Mucosa of descending colon (tissue), 3 donors: ENCODE data around the gene MINDY3. TPM values are rescaled to one million over a fixed set of nuclear protein-coding genes. Genes with fewer than 3 reads are reported as not detected.

Source experiments
- ATAC-seq: fragments of 200-7000 bp; cut with Tn5 transposase; one replicate; pipeline ENCODE4 v1.9.1; 2020; ENCODE audit warnings: mild to moderate bottlenecking, moderate library complexity
- DNase-seq, 3 donors: peaks; one replicate each; pipeline ENCODE4 v3.0.0-alpha.2; 2020
- H3K36me3 ChIP-seq: fragments of 200-600 bp; one replicate; pipeline ENCODE4 v1.8.0; 2021; ENCODE audit warnings: low read depth, mild to moderate bottlenecking
- H3K4me1 ChIP-seq: fragments of 200-600 bp; one replicate; pipeline ENCODE4 v1.8.0; 2021; ENCODE audit warnings: low read depth, mild to moderate bottlenecking
- H3K4me3 ChIP-seq: fragments of 200-600 bp; one replicate; pipeline ENCODE4 v1.8.0; 2021; ENCODE audit warnings: mild to moderate bottlenecking
- H3K9me3 ChIP-seq: fragments of 200-600 bp; one replicate; pipeline ENCODE4 v1.8.0; 2021; ENCODE audit warnings: mild to moderate bottlenecking
- CTCF ChIP-seq: fragments of 200-600 bp; IDR thresholded peaks from one replicate; pipeline ENCODE4 v1.8.0; 2022; ENCODE audit warnings: antibody characterized with exemption, mild to moderate bottlenecking
- intact Hi-C, 2 donors: fragments of 100-400 bp; cut with DNase I in 1 of 2; cut with micrococcal nuclease in 1 of 2; formaldehyde crosslinking; loops; one replicate each; pipeline versions ENCODE4 v1.11.0 to v1.11.1; 2022; cut with DNase I, micrococcal nuclease
- total RNA-seq, 3 donors: library from RNA; stranded (reverse); fragmentation: NEBNext Ultra II Directional in 2 of 3; extraction: Animal tissue kit (Norgen Biotek cat#: 25700) in 2 of 3; gene quantifications; one replicate each; pipeline versions ENCODE4 v1.2.1 to v1.2.4, GENCODE V29; 2021 to 2023
- donor health status: DM: no; HTN: no; CAD: no; lungs with moderate emphysema.
- donor health status: DM: no; HTN: no; CAD: no.
- donor health status: DM: no; HTN: yes; CAD: no.

The MINDY3 gene
- total RNA-seq, 3 donors from 2014 or later: 20.2 to 36.4 (median 28.4) TPM

- H3K4me1 ChIP-seq: no peaks in the 10 kb centered on the region
Measured at GRCh38 chr10:15871823-15872222, 11.5 kb upstream of the MINDY3 start.

GRCh38 chr10:15869935-15870334, 9.6 kb upstream of the MINDY3 start:
- H3K4me1 ChIP-seq: no peaks in the 10 kb centered on the region
- H3K4me3 ChIP-seq: no peak overlapping the region
- DNase-seq (no peak), ATAC-seq (no peak)
- TF ChIP-seq CTCF: no peak
- H3K36me3 ChIP-seq: no peaks in the 10 kb centered on the region
- H3K9me3 ChIP-seq: no peaks in the 10 kb centered on the region
- intact Hi-C loops: no loop called here

More at GRCh38 chr10:15871823-15872222, 11.5 kb upstream of the MINDY3 start:
- no peaks in the 10 kb centered on the region for H3K9me3 ChIP-seq
- no peak for DNase-seq
- no peaks in the 10 kb centered on the region for H3K36me3 ChIP-seq
- no peak overlapping the region for H3K4me3 ChIP-seq
- TF ChIP-seq CTCF: no peak
- no peak for ATAC-seq
- intact Hi-C loops: no loop called here

- Histone ChIP-seq H3K36me3 (no peaks in the 10 kb centered on the region), H3K9me3 (no peaks in the 10 kb centered on the region), H3K4me3 (no peak overlapping the region), H3K4me1 (no peaks in the 10 kb centered on the region)
- intact Hi-C loops: no loop called here
- ATAC-seq (no peak), DNase-seq (no peak)
- TF ChIP-seq CTCF: no peak
Measured at GRCh38 chr10:15868006-15868405, 7.7 kb upstream of the MINDY3 start.

- no peaks in the 10 kb centered on the region for H3K9me3 ChIP-seq
- intact Hi-C loops: no loop called here
- H3K4me3 ChIP-seq: no peak overlapping the region
- ATAC-seq (no peak), DNase-seq (no peak)
- TF ChIP-seq CTCF: no peak
- no peaks in the 10 kb centered on the region for H3K4me1 ChIP-seq
- no peaks in the 10 kb centered on the region for H3K36me3 ChIP-seq
Measured at GRCh38 chr10:15865304-15865703, 5.0 kb upstream of the MINDY3 start.

- DNase-seq (no peak), ATAC-seq (no peak)
- no peaks in the 10 kb centered on the region for H3K4me1 ChIP-seq
- no peak overlapping the region for H3K4me3 ChIP-seq
- intact Hi-C loops: no loop called here
- H3K36me3 ChIP-seq: no peaks in the 10 kb centered on the region
- no peak for TF ChIP-seq CTCF
- H3K9me3 ChIP-seq: no peaks in the 10 kb centered on the region
Measured at GRCh38 chr10:15864419-15864818, 4.1 kb upstream of the MINDY3 start.

GRCh38 chr10:15863733-15864132, 3.4 kb upstream of the MINDY3 start:
- intact Hi-C loops: no loop called here
- DNase-seq: no peak
- H3K9me3 ChIP-seq: no peaks in the 10 kb centered on the region
- no peak overlapping the region for H3K4me3 ChIP-seq
- no peaks in the 10 kb centered on the region for H3K36me3 ChIP-seq
- H3K4me1 ChIP-seq: peaks cover 6% of the 10 kb centered on the region
- no peak for TF ChIP-seq CTCF
- ATAC-seq: peak; percentile 18
